ENCODE measurements around the gene IRAK1. TPM values are rescaled to one million over a fixed set of nuclear protein-coding genes. Genes with fewer than 3 reads are reported as not detected.

IRAK1 gene
- total and polyA plus RNA-seq, 2 of the 8 experiments (the other 6 are each of a cell fraction or from before 2014, with no cell fraction given) = 26.6 to 41.7 TPM

GRCh38 chrX:154018518-154019060, 1.1 kb downstream of the IRAK1 start:
- H3K23ac ChIP-seq (ENCODE audit: insufficient read length) = no peak overlapping the region
- no peaks in the 10 kb centered on the region for H3K79me2 ChIP-seq (ENCODE audit: control insufficient read depth in 1 of 2, insufficient read depth in 2 of 2, low read length in 2 of 2)
- H2AK5ac ChIP-seq (ENCODE audit: low read depth, low read length) = no peak overlapping the region
- H3K56ac ChIP-seq (replicated peaks; ENCODE audit: insufficient read length, low read depth, low read length) = no peak overlapping the region
- DNase-seq (ENCODE audit: low read depth in 1 of 2, low spot score in 2 of 2) = no peak
- H3K14ac ChIP-seq (ENCODE audit: insufficient read length) = no peak overlapping the region
- H3K4me1 ChIP-seq (replicated peaks in 1 of 4; ENCODE audit: control insufficient read depth in 3 of 4, insufficient read depth in 4 of 4, low read length in 3 of 4) = peaks cover 2 to 28% (median 11%) of the 10 kb centered on the region in 4 experiments
- H2BK120ac ChIP-seq (replicated peaks; ENCODE audit: low read depth, low read length) = no peak overlapping the region
- peak overlapping the region in 3 of 4 experiments; percentile 8 to 50 (median 35); a peak in 4 of 8 replicates for H3K4me3 ChIP-seq (ENCODE audit: extremely low read depth in 1 of 4, insufficient read depth in 2 of 4, low read depth in 3 of 4, low read length in 4 of 4)
- FAIRE-seq = no peak
- H2AFZ ChIP-seq (ENCODE audit: low read length) = no peak overlapping the region
- H3K4ac ChIP-seq (replicated peaks; ENCODE audit: insufficient read length, low read depth, low read length) = no peak overlapping the region
- H3K27ac ChIP-seq (ENCODE audit: low read depth, low read length) = no peak overlapping the region; the same call in 1 of the 2 replicates
- H3K18ac ChIP-seq (ENCODE audit: extremely low read depth, low read length) = no peak overlapping the region; the same call in none of the 2 replicates
- peak overlapping the region; percentile 68; the same call in 1 of the 2 replicates for H4K8ac ChIP-seq (ENCODE audit: extremely low read depth, insufficient read depth, low read length)
- H3K9me3 ChIP-seq (ENCODE audit: insufficient read depth in 2 of 2, low read depth in 1 of 2, low read length in 1 of 2) = no peaks in the 10 kb centered on the region
- ChIA-PET POLR2A (ENCODE audit: partially characterized antibody) (interaction anchor here (1.2 to 2.4 kb wide), 3 partner anchors 15 to 48 kb away, joined by 4 to 8 read pairs (median 5); partner anchors contain the start of gene HCFC1), CTCF (ENCODE audit: partially characterized antibody) (interaction anchor here (0.7 to 2.5 kb wide), 3 partner anchors 11 to 37 kb away, joined by 3 to 9 read pairs (median 5); no protein-coding TSS in a partner anchor)
- TF ChIP-seq SIRT6 (IDR thresholded peaks at IDR 0.05; ENCODE audit: low read length) (no peak), SIX5 (IDR thresholded peaks at IDR 0.05; ENCODE audit: low read depth, low read length) (no peak), KDM5A (IDR thresholded peaks at IDR 0.05; ENCODE audit: low read length) (no peak), BRCA1 (IDR thresholded peaks at IDR 0.05; ENCODE audit: low read depth, low read length) (no peak), SP1 (IDR thresholded peaks at IDR 0.05; ENCODE audit: low read depth, low read length) (no peak), RFX5 (IDR thresholded peaks at IDR 0.05; ENCODE audit: borderline replicate concordance, low read depth, low read length) (no peak)
- 86% methylated on average over 1 of the region's 15 CpGs; no CpG with 5 or more reads in 1 of the 2 experiments for WGBS, 2 experiments (ENCODE audit: extremely low coverage in 1 of 2, insufficient coverage in 1 of 2, insufficient read length in 1 of 2, insufficient replicate concordance in 2 of 2, low coverage in 1 of 2, low lambda C conversion rate in 2 of 2, missing lambda C conversion rate in 1 of 2)
- no peak overlapping the region for H2BK5ac ChIP-seq (ENCODE audit: low read depth, low read length)
- no peak overlapping the region; a peak in 3 of 7 replicates for H3K9ac ChIP-seq (replicated peaks in 1 of 4; ENCODE audit: extremely low read depth in 1 of 4, low read depth in 3 of 4, low read length in 3 of 4)
- H4K91ac ChIP-seq (replicated peaks; ENCODE audit: insufficient read length, low read length) = peak overlapping the region; percentile 40
- H3K4me2 ChIP-seq (ENCODE audit: insufficient read depth in 1 of 2, low read depth in 2 of 2, low read length in 2 of 2) = peak overlapping the region; percentile 57 to 74
- H3K27me3 ChIP-seq (replicated peaks in 1 of 4; ENCODE audit: control insufficient read depth in 3 of 4, extremely low read depth in 1 of 4, insufficient read depth in 3 of 4, low read length in 3 of 4) = no peaks in the 10 kb centered on the region
- H2BK12ac ChIP-seq (ENCODE audit: low read depth, low read length) = no peak overlapping the region
- peaks cover 2 to 11% (median 7%) of the 10 kb centered on the region in 4 experiments; a peak in 3 of 8 replicates for H3K36me3 ChIP-seq (ENCODE audit: control insufficient read depth in 2 of 4, insufficient read depth in 4 of 4, low read length in 3 of 4)
- no peak overlapping the region for H2BK20ac ChIP-seq (ENCODE audit: low read length)
- H3K79me1 ChIP-seq (ENCODE audit: low read depth, low read length) = no peaks in the 10 kb centered on the region
- H4K20me1 ChIP-seq (replicated peaks in 1 of 2; ENCODE audit: control insufficient read depth in 1 of 2, insufficient read depth in 2 of 2, low read length in 2 of 2) = no peaks in the 10 kb centered on the region
- no peak overlapping the region for H4K5ac ChIP-seq (ENCODE audit: insufficient read length, low read depth, low read length)
- H3K23me2 ChIP-seq (ENCODE audit: low read depth, low read length) = peaks cover 2% of the 10 kb centered on the region; the same call in 1 of the 2 replicates
- no peak overlapping the region for H2BK15ac ChIP-seq (ENCODE audit: low read length)
